C4-2B (cell line): ENCODE measurements around the gene LILRB3.
"Not testable (repeated sequence)": the region's sequence is repeated elsewhere in the genome, so short reads cannot be mapped to it uniquely, and the experiment has no call there.

Experiments used
- H3K27ac ChIP-seq: fragments of 450-650 bp; 2 replicates; pipeline ENCODE4 v1.5.1; 2017
- ZFX ChIP-seq: fragments of 450-650 bp; IDR thresholded peaks from 2 replicates; pipeline ENCODE4 v1.6.1; 2017
- TF ChIP-seq, protein P1 (sequence below): fragments of 450-650 bp; conservative IDR thresholded peaks from 2 replicates; pipeline ENCODE4 v1.5.1; 2017; ENCODE audit warnings: mild to moderate bottlenecking

Gene LILRB3

DNA sequence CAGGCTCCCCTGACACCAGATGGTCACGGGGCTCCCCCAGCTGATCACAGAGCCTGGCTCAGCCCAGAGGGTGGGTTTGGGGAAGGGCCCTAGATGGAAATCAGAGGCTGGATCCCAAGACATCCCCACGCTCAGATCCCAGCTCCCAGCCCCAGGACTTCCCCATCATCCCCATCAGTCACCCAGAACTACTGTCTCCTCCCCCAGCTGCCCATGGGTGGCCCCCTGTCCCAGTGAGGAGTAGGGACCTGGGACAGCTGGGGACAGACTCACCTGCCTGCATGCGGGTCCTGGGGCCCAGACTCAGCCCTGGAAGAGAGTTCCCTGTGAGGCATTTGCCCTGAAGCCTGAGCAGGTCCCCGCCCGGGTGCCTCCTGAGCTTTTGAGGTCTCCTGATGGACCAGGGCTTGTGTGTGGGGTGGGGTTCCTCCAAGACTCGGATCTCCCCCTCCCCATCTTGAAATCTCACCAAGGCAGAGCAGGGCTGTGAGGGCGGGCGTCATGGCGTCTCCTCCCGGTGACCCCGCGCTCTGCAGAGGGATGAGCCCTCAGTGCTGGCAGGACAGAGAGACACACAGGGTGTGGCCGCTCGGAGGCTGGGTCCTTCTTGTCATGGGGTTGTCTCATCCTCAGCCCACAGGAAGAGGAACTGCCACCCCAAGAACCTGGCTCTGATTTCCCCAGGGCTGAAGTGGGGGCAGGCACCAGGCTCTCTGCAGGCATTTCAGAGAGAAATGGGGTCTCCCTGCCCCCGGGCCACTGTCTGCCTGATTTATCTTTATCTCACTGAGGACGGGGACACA lies at the start of gene LILRB3:
Gene LILRB3 (minus strand): TSS at position 534 of the 803 bp plus-strand sequence. CDS start 31 bp downstream, at position 503.
- not testable (repeated sequence) for H3K27ac ChIP-seq

DNA sequence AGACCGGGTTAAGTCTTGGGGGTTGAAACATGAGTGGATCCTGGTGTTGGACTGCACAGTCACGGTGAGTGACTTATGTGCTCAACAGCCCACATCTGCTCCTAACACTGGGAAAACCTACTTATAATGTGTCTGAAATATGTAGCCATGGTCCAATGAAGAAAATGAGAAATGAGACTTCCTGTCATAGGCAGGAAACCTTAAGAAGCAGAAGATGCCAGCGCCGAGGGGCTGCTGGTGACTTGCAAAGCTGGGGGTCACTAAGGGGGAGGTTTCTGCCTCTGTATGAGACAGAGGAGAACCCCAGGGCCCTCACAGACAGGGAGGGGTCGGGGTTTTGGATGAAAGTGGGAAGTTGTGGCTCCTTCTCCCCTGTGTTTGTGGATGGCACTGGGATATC lies 49.4 kb upstream of the LILRB3 start:
- H3K27ac ChIP-seq: not testable (repeated sequence)

DNA sequence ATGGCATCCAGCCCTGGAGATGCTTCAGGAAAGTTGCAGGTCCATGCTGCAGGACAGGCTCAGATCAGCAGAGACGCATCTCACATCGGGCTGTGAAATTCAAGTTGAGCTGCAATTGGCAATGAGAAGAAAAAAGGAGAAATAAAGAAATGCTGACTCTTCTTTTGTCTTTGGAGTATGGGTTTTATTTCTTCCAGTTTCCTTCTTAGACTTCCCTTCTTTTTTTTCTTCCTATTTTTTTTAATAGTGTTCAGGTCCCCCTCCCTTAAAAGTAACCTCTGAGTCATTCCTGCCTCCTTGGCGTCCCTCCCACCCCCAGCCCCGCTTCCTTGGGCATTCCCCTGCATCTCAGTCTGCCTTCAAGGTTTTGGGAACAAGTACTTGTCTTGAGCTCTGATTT lies 48.8 kb upstream of the LILRB3 start:
- not testable (repeated sequence) for H3K27ac ChIP-seq

DNA sequence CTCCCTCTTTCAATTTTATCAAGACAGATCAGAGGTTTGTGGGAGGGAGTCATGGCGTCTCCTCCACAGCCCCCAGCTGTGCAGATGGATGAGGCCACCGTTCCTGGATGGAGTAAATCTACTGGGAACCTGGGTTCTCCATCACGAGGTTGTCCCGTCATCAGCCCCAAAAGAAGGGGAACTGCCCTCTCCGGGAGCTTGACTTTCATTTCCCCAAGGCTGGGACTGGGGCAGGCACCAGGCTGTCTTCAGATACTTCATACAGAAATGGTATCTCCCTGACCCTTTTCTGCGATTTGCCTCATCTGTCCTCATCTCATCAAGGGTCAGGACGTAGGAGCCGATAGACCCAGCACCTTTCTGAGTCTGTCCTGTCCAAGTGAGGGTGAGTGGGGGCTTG lies 48.3 kb upstream of the LILRB3 start:
- TF ChIP-seq ZFX: no peak
- TF ChIP-seq, protein P1, sequence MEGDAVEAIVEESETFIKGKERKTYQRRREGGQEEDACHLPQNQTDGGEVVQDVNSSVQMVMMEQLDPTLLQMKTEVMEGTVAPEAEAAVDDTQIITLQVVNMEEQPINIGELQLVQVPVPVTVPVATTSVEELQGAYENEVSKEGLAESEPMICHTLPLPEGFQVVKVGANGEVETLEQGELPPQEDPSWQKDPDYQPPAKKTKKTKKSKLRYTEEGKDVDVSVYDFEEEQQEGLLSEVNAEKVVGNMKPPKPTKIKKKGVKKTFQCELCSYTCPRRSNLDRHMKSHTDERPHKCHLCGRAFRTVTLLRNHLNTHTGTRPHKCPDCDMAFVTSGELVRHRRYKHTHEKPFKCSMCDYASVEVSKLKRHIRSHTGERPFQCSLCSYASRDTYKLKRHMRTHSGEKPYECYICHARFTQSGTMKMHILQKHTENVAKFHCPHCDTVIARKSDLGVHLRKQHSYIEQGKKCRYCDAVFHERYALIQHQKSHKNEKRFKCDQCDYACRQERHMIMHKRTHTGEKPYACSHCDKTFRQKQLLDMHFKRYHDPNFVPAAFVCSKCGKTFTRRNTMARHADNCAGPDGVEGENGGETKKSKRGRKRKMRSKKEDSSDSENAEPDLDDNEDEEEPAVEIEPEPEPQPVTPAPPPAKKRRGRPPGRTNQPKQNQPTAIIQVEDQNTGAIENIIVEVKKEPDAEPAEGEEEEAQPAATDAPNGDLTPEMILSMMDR: no peak
- H3K27ac ChIP-seq: no peak overlapping the region

DNA sequence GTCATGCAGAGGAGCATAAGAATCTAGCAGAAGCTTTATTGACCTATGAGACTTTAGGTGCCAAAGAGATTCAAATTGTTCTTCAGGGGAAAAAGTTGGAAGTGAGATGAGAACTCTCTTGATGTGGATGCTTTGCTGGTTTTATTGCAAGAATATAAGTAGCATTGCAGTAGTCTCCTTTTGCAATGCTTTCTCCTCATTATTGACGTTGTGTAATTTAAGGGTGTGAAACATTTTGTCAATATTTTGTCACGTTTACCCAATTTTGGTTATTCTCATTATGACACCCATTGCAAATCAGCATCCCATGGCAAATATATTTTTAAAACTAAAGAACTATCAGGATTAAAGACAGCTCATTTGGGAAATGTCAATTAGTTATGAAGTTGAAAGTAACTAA lies 46.1 kb upstream of the LILRB3 start:
- no peak overlapping the region for H3K27ac ChIP-seq
- TF ChIP-seq, protein P1: no peak
- TF ChIP-seq ZFX: no peak

DNA sequence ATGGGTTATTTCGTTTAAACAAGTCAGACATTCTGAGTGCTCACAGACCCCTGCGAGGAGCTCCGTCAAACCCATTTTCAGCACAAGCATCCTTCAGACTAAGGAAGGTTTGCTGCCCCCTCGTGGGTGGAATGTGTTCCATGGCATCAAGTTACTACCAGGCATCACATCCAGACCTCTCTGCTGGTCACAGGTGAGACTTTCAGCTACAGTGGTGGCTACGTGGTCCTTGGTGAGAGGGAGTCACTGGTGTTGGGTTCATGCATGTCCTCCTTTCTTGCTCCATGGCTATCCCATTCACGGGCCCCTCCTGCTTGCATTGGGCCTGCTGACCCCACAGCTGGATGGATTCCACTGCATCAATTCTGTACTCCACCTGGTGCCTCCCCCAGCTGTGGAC lies 43.3 kb upstream of the LILRB3 start:
- no peak overlapping the region for H3K27ac ChIP-seq
- no peak for TF ChIP-seq ZFX
- TF ChIP-seq, protein P1: peak; percentile 86

DNA sequence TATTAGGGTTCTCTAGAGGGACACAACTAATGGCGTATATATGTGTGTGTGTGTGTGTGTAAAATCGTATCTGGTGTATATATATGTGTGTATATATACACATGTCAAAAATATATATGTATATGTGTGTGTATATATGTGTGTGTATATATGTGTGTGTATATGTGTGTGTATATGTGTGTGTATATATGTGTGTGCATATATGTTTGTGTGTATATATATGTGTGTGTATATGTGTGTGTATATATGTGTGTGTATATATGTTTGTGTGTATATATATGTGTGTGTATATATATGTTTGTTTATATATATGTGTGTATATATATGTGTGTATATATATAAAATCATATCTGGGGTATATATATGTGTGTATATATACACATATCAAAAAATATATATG lies 39.7 kb upstream of the LILRB3 start:
- TF ChIP-seq, protein P1: no peak
- TF ChIP-seq ZFX: no peak

DNA sequence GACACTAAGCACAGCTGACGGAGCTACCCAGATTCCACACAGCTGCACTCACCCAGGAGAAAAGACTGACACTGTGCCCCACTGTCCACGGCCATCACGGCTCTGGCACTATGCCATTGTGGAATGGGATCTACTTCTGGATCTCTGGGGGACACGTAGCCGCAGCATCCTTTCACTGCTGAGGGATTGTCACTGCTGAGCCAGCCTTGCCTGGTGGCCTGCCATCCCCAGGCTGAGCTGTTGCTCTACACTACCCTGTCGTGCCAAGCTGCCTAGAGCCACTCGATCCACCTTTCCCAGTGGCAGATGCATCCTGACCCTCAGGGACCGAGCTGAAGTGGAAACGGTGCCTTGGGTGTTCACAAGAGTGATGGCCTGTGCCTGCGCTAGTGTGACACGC lies 39.3 kb upstream of the LILRB3 start:
- no peak overlapping the region for H3K27ac ChIP-seq
- TF ChIP-seq ZFX: no peak
- TF ChIP-seq, protein P1: no peak

More for the DNA sequence above, 39.7 kb upstream of the LILRB3 start:
- no peak overlapping the region for H3K27ac ChIP-seq

DNA sequence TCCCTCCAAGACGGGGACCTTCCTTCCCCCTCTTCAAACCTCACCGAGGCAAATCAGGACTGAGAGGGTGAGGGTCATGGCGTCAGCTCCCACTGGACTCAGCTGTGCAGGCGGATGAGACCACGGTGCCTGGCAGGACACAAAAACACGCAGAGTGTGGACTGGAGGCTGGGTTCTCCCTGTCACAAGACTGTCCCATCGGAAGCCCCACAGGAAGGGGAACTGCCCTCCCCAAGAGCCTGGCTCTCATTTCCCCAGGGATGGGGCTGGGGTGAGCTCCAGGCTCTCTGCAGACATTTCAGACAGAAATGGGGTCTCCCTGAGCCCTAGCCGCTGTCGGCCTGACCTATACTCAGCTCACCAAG lies 34.3 kb upstream of the LILRB3 start, which contains the start of gene LILRB5:
Gene LILRB5 (minus strand): TSS at position 158 of the 365 bp plus-strand sequence. CDS start 80 bp downstream, at position 78.
- no peak for TF ChIP-seq ZFX
- TF ChIP-seq, protein P1: no peak
- no peak within 1 kb of the TSS for H3K27ac ChIP-seq
